ENCODE data around the gene C16orf54.
"Not testable (repeated sequence)": the region's sequence is repeated elsewhere in the genome, so short reads cannot be mapped to it uniquely, and the experiment has no call there.

DNA sequence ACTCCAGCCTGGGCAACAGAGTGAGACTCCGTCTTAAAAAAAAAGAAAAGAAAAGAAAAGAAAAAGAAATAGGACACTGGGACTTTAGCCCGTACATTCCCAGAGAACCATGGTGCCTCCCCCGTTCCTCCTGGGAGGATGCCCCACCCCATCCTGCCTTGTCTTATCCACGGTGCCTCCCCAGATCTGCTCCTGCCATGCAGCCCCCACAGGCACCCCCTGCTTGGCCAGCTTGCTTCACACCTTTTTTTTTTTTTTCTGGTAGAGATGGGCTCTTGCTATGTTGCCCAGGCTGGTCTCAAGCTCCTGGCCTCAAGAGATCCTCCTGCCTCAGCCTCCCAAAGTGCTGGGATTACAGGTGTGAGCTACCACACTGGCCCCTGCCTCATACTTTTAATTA lies 728 bp upstream of the C16orf54 start:
- not testable (repeated sequence) for TF ChIP-seq EZH2 (IDR thresholded peaks at IDR 0.05); POLR2AphosphoS5 (IDR thresholded peaks at IDR 0.05; ENCODE audit: borderline replicate concordance, low read depth, low read length)

All from SK-N-MC (cell line).